Left ventricle myocardium inferior (tissue), 1 donor: Measurements from ENCODE around the gene PLEKHH2. TPM values are rescaled to one million over a fixed set of nuclear protein-coding genes. Genes with fewer than 3 reads are reported as not detected.

Experiments
- DNase-seq: peaks from one replicate; pipeline ENCODE4 v3.0.0-alpha.2; 2020
- H3K27ac ChIP-seq: fragments of 200-600 bp; replicated peaks from 2 replicates; pipeline ENCODE4 v1.8.0; 2021
- H3K27me3 ChIP-seq: fragments of 200-600 bp; 2 replicates; pipeline ENCODE4 v1.8.0; 2021; ENCODE audit warnings: low read depth
- H3K36me3 ChIP-seq: fragments of 200-600 bp; 2 replicates; pipeline ENCODE4 v1.8.0; 2021
- H3K4me1 ChIP-seq: fragments of 200-600 bp; 2 replicates; pipeline ENCODE4 v1.8.0; 2021
- H3K4me3 ChIP-seq: fragments of 200-600 bp; 2 replicates; pipeline ENCODE4 v1.8.0; 2021; ENCODE audit warnings: mild to moderate bottlenecking, moderate library complexity
- H3K9me3 ChIP-seq: fragments of 200-600 bp; replicated peaks from 2 replicates; pipeline ENCODE4 v1.8.0; 2021
- CTCF ChIP-seq: fragments of 200-600 bp; IDR thresholded peaks from 2 replicates; pipeline ENCODE4 v1.8.0; 2021; ENCODE audit warnings: antibody characterized with exemption, mild to moderate bottlenecking, borderline replicate concordance
- intact Hi-C: fragments of 100-400 bp; cut with micrococcal nuclease; formaldehyde crosslinking; loops from one replicate; pipeline ENCODE4 v1.11.0; 2022
- total RNA-seq: library from RNA; stranded (reverse); fragmentation: NEBNext Ultra II Directional; extraction: Animal tissue kit (Norgen Biotek cat#: 25700); gene quantifications from one replicate; pipeline ENCODE4 v1.2.1, GENCODE V29; 2021
- donor health status: DM: no; HTN: yes; CAD: no; lungs with severe emphysema.

PLEKHH2 gene
- total RNA-seq, 1 donor from 2014 or later: 1.3 TPM

GRCh38 chr2:43790147-43790546 lies 153.1 kb downstream of the PLEKHH2 start:
- TF ChIP-seq CTCF: no peak
- intact Hi-C loops: no loop called here
- Histone ChIP-seq H3K9me3 (no peaks in the 10 kb centered on the region), H3K36me3 (peaks cover 58% of the 10 kb centered on the region), H3K4me1 (no peaks in the 10 kb centered on the region), H3K27ac (no peak overlapping the region), H3K27me3 (no peaks in the 10 kb centered on the region), H3K4me3 (no peak overlapping the region)
- DNase-seq: no peak

- H3K4me3 ChIP-seq: no peak overlapping the region
- DNase-seq: no peak
- H3K36me3 ChIP-seq: peaks cover 63% of the 10 kb centered on the region
- no peaks in the 10 kb centered on the region for H3K9me3 ChIP-seq
- H3K4me1 ChIP-seq: no peaks in the 10 kb centered on the region
- H3K27ac ChIP-seq: no peak overlapping the region
- intact Hi-C loops: no loop called here
- TF ChIP-seq CTCF: no peak
- H3K27me3 ChIP-seq: no peaks in the 10 kb centered on the region
Observed at GRCh38 chr2:43791035-43791765, 154.1 kb downstream of the PLEKHH2 start.

- Histone ChIP-seq H3K4me1 (no peaks in the 10 kb centered on the region), H3K27me3 (no peaks in the 10 kb centered on the region), H3K36me3 (peaks cover 59% of the 10 kb centered on the region), H3K9me3 (no peaks in the 10 kb centered on the region), H3K27ac (no peak overlapping the region), H3K4me3 (no peak overlapping the region)
- no peak for DNase-seq
- no peak for TF ChIP-seq CTCF
- intact Hi-C loops: no loop called here
Observed at GRCh38 chr2:43792653-43793052, 155.6 kb downstream of the PLEKHH2 start.

GRCh38 chr2:43794956-43795355 lies 157.9 kb downstream of the PLEKHH2 start:
- no peak for DNase-seq
- TF ChIP-seq CTCF: no peak
- intact Hi-C loops: no loop called here
- Histone ChIP-seq H3K4me3 (no peak overlapping the region), H3K27me3 (no peaks in the 10 kb centered on the region), H3K36me3 (peaks cover 53% of the 10 kb centered on the region), H3K9me3 (no peaks in the 10 kb centered on the region), H3K4me1 (no peaks in the 10 kb centered on the region), H3K27ac (no peak overlapping the region)

GRCh38 chr2:43796206-43796605 lies 159.1 kb downstream of the PLEKHH2 start:
- no peak overlapping the region for H3K4me3 ChIP-seq
- peaks cover 43% of the 10 kb centered on the region for H3K36me3 ChIP-seq
- H3K27ac ChIP-seq: no peak overlapping the region
- H3K27me3 ChIP-seq: no peaks in the 10 kb centered on the region
- no peaks in the 10 kb centered on the region for H3K9me3 ChIP-seq
- TF ChIP-seq CTCF: no peak
- H3K4me1 ChIP-seq: no peaks in the 10 kb centered on the region
- DNase-seq: no peak
- intact Hi-C loops: no loop called here
